NCI-H1694 (cell line): Measurements from ENCODE around the gene MYOT.
A peak's percentile ranks its signal among the peaks of the same experiment; 100 is the strongest.
"Not testable (repeated sequence)": the region's sequence is repeated elsewhere in the genome, so short reads cannot be mapped to it uniquely, and the experiment has no call there.

Experiments used
- DNase-seq: peaks from one replicate; lab custom pipeline; 2025; lab: John Stamatoyannopoulos, UW

MYOT gene

DNA sequence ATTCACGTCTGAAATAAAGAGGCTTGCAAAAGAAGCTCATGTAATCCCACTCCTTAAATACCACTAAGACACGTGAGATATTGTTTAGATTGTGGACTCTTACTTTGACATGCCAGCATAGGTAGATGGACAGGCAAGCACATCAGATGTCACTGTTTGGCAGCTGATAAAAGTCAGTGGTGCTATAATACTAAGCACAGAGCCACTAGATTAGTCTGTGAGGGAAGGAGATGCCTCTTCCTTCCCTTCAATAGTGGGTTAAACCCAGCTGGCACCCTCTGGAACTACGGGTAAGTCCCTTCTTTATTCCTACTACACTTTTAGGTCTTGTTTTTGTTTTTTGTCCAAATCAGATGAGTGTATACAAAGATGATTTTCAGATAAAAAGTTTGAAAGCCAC is at the start of gene MYOT:
Gene MYOT, plus strand, starts transcription at position 197 of the 400 bp plus-strand sequence. CDS start 2,792 bp downstream, outside the sequence.
- DNase-seq = no peak

DNA sequence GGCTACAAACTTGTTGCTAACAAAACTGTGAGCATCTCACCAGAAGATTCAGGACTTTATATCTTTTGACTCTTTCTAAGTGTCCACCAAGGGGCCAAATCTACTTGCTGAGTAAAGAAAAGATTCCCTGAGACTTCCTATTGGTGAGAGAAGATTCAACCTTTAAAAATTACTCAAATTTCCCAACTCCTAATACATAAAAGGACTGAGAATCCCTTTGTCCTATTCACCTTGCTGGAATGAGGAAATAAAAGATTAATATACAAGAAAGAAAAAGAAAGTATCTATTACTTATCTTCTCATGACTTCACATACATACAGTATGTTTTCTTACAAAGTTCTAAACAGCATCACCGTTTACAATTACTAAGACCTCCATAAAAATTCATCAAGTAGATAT is 47.9 kb upstream of the MYOT start:
- no peak for DNase-seq

GRCh38 chr5:137822158-137822764 is 45.4 kb upstream of the MYOT start:
- peak; percentile 51 for DNase-seq

DNA sequence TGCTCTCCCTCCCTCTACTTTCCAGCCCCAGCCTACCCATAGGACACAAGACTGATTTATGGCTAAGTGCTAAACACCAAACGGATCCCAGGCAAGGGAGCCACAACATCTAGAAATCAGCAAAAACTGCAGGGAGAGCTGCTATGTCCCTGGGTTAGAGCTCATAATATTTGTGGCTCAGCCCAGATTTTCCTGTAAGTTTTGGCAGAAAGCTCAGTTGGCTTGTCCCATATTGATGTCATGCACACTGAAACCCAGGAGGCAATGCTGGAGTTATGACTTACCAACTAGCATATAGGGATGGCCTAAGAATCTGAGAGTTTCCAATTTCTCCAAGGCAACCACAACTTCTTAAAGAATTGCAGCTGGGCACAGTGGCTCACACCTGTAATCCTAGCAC is 44.7 kb upstream of the MYOT start:
- no peak for DNase-seq

- no peak for DNase-seq
These were observed 42.5 kb upstream of the MYOT start for GRCh38 chr5:137825165-137825564.

DNA sequence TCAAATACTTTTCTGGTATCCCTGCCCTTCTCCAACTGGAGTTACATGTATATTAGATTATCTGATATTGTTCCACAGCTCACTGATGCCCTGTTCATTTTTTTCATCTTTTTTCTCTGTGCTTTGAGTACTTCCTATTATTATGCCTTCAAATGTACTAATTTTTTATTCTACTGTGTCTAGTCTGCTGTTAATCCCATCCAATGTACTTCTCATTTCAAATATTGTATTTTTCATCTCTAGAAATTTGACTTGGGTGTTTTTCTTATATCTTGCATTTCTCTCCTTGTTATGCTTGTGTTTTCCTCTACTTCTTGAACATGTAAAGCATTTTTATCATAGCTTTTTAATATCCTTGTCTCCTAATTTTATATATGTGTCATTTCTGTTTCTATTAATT is 41.6 kb upstream of the MYOT start:
- no peak for DNase-seq

DNA sequence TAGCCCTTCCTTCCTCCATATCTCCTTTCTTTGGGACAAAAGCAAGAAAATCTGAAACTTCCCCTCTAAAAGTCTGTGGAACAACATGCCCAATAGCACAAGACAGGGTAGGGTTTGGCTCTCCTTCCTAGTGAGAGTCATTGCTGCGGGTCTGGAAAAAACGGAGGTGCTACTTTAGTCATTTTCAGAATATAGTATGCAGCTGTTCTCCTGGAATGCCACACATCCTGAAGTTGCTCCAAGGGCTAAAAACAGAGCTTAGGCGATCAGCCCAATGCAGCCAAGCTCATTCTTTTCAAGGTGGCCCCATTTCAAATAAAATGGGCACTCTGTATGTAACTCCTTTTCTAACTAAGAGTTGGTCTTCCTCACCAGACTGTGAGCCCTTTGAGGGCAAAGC is 39.5 kb upstream of the MYOT start:
- no peak for DNase-seq

- no peak for DNase-seq
These were observed 39.0 kb upstream of the MYOT start for GRCh38 chr5:137828664-137829063.

DNA sequence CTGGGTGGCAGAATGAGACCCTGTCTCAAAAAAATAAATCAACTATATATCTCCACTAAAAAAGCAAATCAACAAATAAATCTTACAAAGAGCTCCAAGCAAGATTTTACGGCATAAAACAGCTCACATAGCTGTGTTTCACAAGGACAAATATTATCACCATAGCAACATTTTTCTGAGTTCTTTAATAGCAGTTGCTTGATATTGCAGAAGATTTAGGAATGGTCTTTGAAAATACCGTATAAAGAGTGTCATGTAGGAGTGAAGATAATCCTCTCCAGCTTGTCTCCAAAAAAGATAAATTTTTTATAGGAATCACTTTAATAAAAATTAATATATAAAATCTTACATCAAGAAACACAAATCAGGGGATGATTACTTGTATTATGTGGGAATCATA is 36.6 kb upstream of the MYOT start:
- no peak for DNase-seq

DNA sequence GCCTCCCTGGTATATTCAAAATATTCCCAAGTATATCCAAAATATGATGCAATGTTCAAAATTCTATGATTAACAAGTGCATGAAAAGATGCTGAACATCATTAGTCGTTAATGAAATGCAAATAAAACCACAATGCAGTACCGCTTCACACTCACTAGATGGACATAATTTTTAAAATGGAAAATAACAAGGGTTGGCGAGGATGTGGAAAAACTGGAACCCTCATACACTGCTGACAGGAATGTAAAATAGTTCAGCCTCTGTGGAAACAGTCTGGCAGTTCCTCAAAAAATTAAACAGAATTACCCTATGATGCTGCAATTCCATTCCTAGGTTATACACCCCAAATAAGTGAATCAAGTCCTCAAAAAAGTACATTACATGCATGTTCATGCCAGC is 36.1 kb upstream of the MYOT start:
- no peak for DNase-seq

GRCh38 chr5:137832416-137832815 is 35.2 kb upstream of the MYOT start:
- no peak for DNase-seq

DNA sequence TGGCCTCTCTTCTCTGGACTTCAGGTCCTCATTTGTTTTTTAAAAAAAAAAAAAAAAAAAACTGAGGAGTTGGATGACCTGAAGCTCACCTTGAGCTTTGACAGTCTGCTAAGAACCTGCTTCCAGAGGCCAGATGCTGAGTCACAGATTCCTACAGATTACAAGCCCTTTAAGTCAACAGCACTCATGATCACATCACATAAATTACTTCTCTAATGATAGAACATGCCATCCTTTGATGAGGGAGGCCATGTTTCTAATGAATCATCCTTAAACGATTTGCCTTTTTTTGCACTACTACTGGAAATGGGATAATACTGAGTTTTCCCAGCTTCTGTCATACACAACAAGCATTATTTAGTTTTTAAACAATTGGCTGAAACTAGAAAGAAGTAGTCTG is 34.2 kb upstream of the MYOT start:
- no peak for DNase-seq

DNA sequence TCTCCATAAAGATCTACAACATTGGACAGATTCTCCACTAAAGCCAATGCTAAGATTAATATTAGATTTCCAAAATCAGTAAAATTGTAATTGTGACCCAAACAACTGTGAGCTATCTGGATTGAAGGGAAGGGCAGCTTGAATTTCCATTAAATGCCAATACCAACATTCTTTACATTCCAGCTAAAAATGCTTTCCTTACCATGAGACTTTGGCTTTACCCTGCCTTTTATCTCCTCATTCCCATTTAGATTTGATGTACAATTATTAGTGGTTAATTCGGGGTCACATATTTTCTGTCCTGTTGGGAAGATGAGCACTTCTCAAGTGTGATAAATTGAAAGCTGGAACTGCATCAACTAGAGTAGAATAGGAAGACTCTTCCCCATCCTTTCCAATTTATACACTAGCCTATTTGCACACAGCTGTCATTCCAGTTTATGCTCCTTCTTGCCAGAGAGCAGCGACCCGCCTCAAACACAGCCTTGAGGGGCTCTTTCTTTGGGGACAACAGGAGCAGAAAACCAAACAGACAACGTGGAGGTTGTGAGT is 33.1 kb upstream of the MYOT start:
- no peak for DNase-seq

GRCh38 chr5:137836298-137836697 is 31.4 kb upstream of the MYOT start:
- DNase-seq = no peak

GRCh38 chr5:137836997-137837396 is 30.7 kb upstream of the MYOT start:
- no peak for DNase-seq

- DNase-seq = no peak
These were observed 29.9 kb upstream of the MYOT start for GRCh38 chr5:137837491-137838394.

- no peak for DNase-seq
These were observed 28.7 kb upstream of the MYOT start for GRCh38 chr5:137838976-137839375.

- DNase-seq = no peak
These were observed 25.4 kb upstream of the MYOT start for GRCh38 chr5:137842296-137842695.

DNA sequence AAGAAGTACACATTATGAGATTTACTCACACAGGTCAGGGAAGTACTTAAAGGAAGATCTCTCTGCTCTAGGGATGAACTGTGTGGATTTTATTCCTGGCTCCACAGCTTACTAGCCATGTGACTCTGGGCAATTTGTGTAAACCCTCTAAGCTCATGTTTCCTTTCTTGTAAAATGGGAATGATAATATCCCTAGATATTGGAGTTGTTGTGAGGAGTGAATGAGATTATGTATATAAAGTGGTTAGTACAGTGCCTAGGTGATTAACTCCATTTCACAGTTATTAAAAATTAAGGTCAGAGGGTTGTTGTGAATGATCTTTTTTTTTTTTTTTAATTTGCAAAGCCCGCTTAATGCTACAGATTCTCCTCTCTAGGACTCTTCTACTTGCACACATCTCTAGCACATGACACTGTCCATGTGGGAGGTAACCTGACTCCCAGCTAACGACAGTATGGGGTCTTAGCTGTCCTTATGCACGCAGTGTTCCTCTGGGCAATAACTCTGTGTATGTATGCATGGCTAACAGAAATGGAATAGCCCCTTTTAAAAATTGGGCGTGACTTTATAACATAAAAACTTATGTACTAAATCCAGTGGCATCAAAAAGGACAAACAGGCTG is 23.9 kb upstream of the MYOT start:
- DNase-seq = no peak

- no peak for DNase-seq
These were observed 22.2 kb upstream of the MYOT start for GRCh38 chr5:137845472-137845871.

GRCh38 chr5:137847687-137848086 is 20.0 kb upstream of the MYOT start:
- DNase-seq = no peak

GRCh38 chr5:137853165-137853564 is 14.5 kb upstream of the MYOT start:
- DNase-seq = not testable (repeated sequence)

GRCh38 chr5:137856201-137856600 is 11.5 kb upstream of the MYOT start:
- DNase-seq = no peak
